ENCODE results near the gene CFAP46. TPM values are rescaled to one million over a fixed set of nuclear protein-coding genes. Genes with fewer than 3 reads are reported as not detected.

Gene CFAP46
- total and polyA plus RNA-seq, 2 of the 8 experiments (the other 6 are each of a cell fraction or from before 2014, with no cell fraction given), result 2.6 to 4.8 TPM

- Histone ChIP-seq H3K56ac (replicated peaks; ENCODE audit: insufficient read length, low read depth, low read length) (no peak overlapping the region), H3K9ac (replicated peaks in 1 of 4; ENCODE audit: extremely low read depth in 1 of 4, low read depth in 3 of 4, low read length in 3 of 4) (no peak overlapping the region), H3K23me2 (ENCODE audit: low read depth, low read length) (peaks cover 11% of the 10 kb centered on the region), H4K20me1 (replicated peaks in 1 of 2; ENCODE audit: control insufficient read depth in 1 of 2, insufficient read depth in 2 of 2, low read length in 2 of 2) (peaks cover 0 to 5% of the 10 kb centered on the region in 2 experiments), H3K27me3 (replicated peaks in 1 of 4; ENCODE audit: control insufficient read depth in 3 of 4, extremely low read depth in 1 of 4, insufficient read depth in 3 of 4, low read length in 3 of 4) (no peaks in the 10 kb centered on the region), H3K4ac (replicated peaks; ENCODE audit: insufficient read length, low read depth, low read length) (no peak overlapping the region), H4K8ac (ENCODE audit: extremely low read depth, insufficient read depth, low read length) (no peak overlapping the region), H2AFZ (ENCODE audit: low read length) (no peak overlapping the region), H3K36me3 (ENCODE audit: control insufficient read depth in 2 of 4, insufficient read depth in 4 of 4, low read length in 3 of 4) (no peaks in the 10 kb centered on the region), H4K5ac (ENCODE audit: insufficient read length, low read depth, low read length) (no peak overlapping the region), H3K4me3 (ENCODE audit: extremely low read depth in 1 of 4, insufficient read depth in 2 of 4, low read depth in 3 of 4, low read length in 4 of 4) (no peak overlapping the region), H2AK5ac (ENCODE audit: low read depth, low read length) (no peak overlapping the region), H3K79me2 (ENCODE audit: control insufficient read depth in 1 of 2, insufficient read depth in 2 of 2, low read length in 2 of 2) (no peaks in the 10 kb centered on the region), H3K79me1 (ENCODE audit: low read depth, low read length) (no peaks in the 10 kb centered on the region), H2BK20ac (ENCODE audit: low read length) (no peak overlapping the region), H3K18ac (ENCODE audit: extremely low read depth, low read length) (no peak overlapping the region), H3K27ac (ENCODE audit: low read depth, low read length) (no peak overlapping the region), H2BK120ac (replicated peaks; ENCODE audit: low read depth, low read length) (no peak overlapping the region), H2BK5ac (ENCODE audit: low read depth, low read length) (no peak overlapping the region), H3K14ac (ENCODE audit: insufficient read length) (no peak overlapping the region), H4K91ac (replicated peaks; ENCODE audit: insufficient read length, low read length) (no peak overlapping the region), H3K4me1 (replicated peaks in 1 of 4; ENCODE audit: control insufficient read depth in 3 of 4, insufficient read depth in 4 of 4, low read length in 3 of 4) (peaks cover 0 to 3% (median 2%) of the 10 kb centered on the region in 4 experiments; a peak in 1 of 7 replicates), H2BK12ac (ENCODE audit: low read depth, low read length) (no peak overlapping the region), H3K23ac (ENCODE audit: insufficient read length) (no peak overlapping the region), H3K4me2 (ENCODE audit: insufficient read depth in 1 of 2, low read depth in 2 of 2, low read length in 2 of 2) (no peak overlapping the region), H3K9me3 (ENCODE audit: insufficient read depth in 2 of 2, low read depth in 1 of 2, low read length in 1 of 2) (no peaks in the 10 kb centered on the region), H2BK15ac (ENCODE audit: low read length) (no peak overlapping the region)
- 65% methylated on average over 5 of the region's 5 CpGs; no CpG with 5 or more reads in 1 of the 2 experiments for WGBS, 2 experiments (ENCODE audit: extremely low coverage in 1 of 2, insufficient coverage in 1 of 2, insufficient read length in 1 of 2, insufficient replicate concordance in 2 of 2, low coverage in 1 of 2, low lambda C conversion rate in 2 of 2, missing lambda C conversion rate in 1 of 2)
- DNase-seq (ENCODE audit: low read depth in 1 of 2, low spot score in 2 of 2) (no peak), FAIRE-seq (no peak)
- POLR2A ChIA-PET (ENCODE audit: partially characterized antibody), result no interaction called here
- CTCF ChIA-PET (ENCODE audit: partially characterized antibody), result interaction anchor here (0.5 to 1.5 kb wide), 5 partner anchors 12 to 109 kb away, joined by 3 to 5 read pairs (median 3); no protein-coding TSS in a partner anchor
- no peak for TF ChIP-seq BACH1 (IDR thresholded peaks at IDR 0.05; ENCODE audit: low read length)
- no peak for TF ChIP-seq BCL11A (IDR thresholded peaks at IDR 0.05; ENCODE audit: low read depth in 2 of 2, low read length in 2 of 2)
- TF ChIP-seq GABPA (IDR thresholded peaks at IDR 0.05; ENCODE audit: borderline replicate concordance, insufficient read depth, low read length), result no peak
- TF ChIP-seq SRF (IDR thresholded peaks at IDR 0.05; ENCODE audit: low read depth, low read length), result no peak
- no peak for TF ChIP-seq MAX (IDR thresholded peaks at IDR 0.05)
- no peak for TF ChIP-seq TBP (IDR thresholded peaks at IDR 0.05; ENCODE audit: low read depth, low read length)
- TF ChIP-seq KDM5A (IDR thresholded peaks at IDR 0.05; ENCODE audit: low read length), result no peak
- TF ChIP-seq CHD2 (IDR thresholded peaks at IDR 0.05; ENCODE audit: low read length), result no peak
- no peak for TF ChIP-seq ASH2L (IDR thresholded peaks at IDR 0.05; ENCODE audit: low read length)
- TF ChIP-seq SUZ12 (IDR thresholded peaks at IDR 0.05; ENCODE audit: low read length), result no peak
- no peak for TF ChIP-seq EGR1 (IDR thresholded peaks at IDR 0.05; ENCODE audit: borderline replicate concordance, low read depth, low read length)
- TF ChIP-seq MAFK (IDR thresholded peaks at IDR 0.05; ENCODE audit: low read depth, low read length), result no peak
Observed at GRCh38 chr10:132946806-132947546, 4.6 kb upstream of the CFAP46 start.
